Measurements from ENCODE around the gene TFR2.

The TFR2 gene

GRCh38 chr7:100571829-100572116 is 69.6 kb downstream of the TFR2 start:
- Histone ChIP-seq H3K36me3 (ENCODE audit: insufficient read depth, low read length) (peaks cover 36% of the 10 kb centered on the region), H3K9me2 (ENCODE audit: low read depth, low read length) (no peaks in the 10 kb centered on the region), H3K4me2 (ENCODE audit: low read length) (no peak overlapping the region), H2AFZ (ENCODE audit: low read length) (no peak overlapping the region), H3F3A (ENCODE audit: insufficient read depth, low read length) (no peaks in the 10 kb centered on the region), H3K27ac (ENCODE audit: low read depth, low read length, poor library complexity, severe bottlenecking) (no peak overlapping the region), H3K9me3 (ENCODE audit: low read length) (no peaks in the 10 kb centered on the region), H3K27me3 (ENCODE audit: insufficient read depth, low read length) (0 out of 2 replicates have a peak, but pooled peaks cover 5% of the 10 kb centered on the region), H4K20me1 (ENCODE audit: insufficient read depth, low read length) (no peaks in the 10 kb centered on the region), H3K4me3 (ENCODE audit: low read depth, low read length, poor library complexity, severe bottlenecking) (no peak overlapping the region), H3K4me1 (ENCODE audit: insufficient read depth, low read length, severe bottlenecking) (peaks cover 31% of the 10 kb centered on the region), H3K79me2 (ENCODE audit: insufficient read depth, low read length) (no peaks in the 10 kb centered on the region), H3K9ac (ENCODE audit: low read length) (no peak overlapping the region)
- TF ChIP-seq EZH2 (IDR thresholded peaks at IDR 0.05; ENCODE audit: borderline replicate concordance, low read length): no peak
- no peak for TF ChIP-seq CTCF (IDR thresholded peaks at IDR 0.05; ENCODE audit: low read length)

GRCh38 chr7:100570954-100571828 is 70.2 kb downstream of the TFR2 start:
- no peak overlapping the region for H3K4me3 ChIP-seq (ENCODE audit: low read depth, low read length, poor library complexity, severe bottlenecking)
- no peaks in the 10 kb centered on the region for H4K20me1 ChIP-seq (ENCODE audit: insufficient read depth, low read length)
- H3K27ac ChIP-seq (ENCODE audit: low read depth, low read length, poor library complexity, severe bottlenecking): no peak overlapping the region
- peaks cover 31% of the 10 kb centered on the region for H3K4me1 ChIP-seq (ENCODE audit: insufficient read depth, low read length, severe bottlenecking)
- H3K27me3 ChIP-seq (ENCODE audit: insufficient read depth, low read length): 0 out of 2 replicates have a peak, but pooled peaks cover 5% of the 10 kb centered on the region
- no peaks in the 10 kb centered on the region for H3K9me3 ChIP-seq (ENCODE audit: low read length)
- no peak overlapping the region for H3K4me2 ChIP-seq (ENCODE audit: low read length)
- H3K36me3 ChIP-seq (ENCODE audit: insufficient read depth, low read length): peaks cover 30% of the 10 kb centered on the region
- no peaks in the 10 kb centered on the region for H3K79me2 ChIP-seq (ENCODE audit: insufficient read depth, low read length)
- H3K9me2 ChIP-seq (ENCODE audit: low read depth, low read length): no peaks in the 10 kb centered on the region
- TF ChIP-seq CTCF (IDR thresholded peaks at IDR 0.05; ENCODE audit: low read length) (no peak), EZH2 (IDR thresholded peaks at IDR 0.05; ENCODE audit: borderline replicate concordance, low read length) (no peak)
- no peak overlapping the region for H3K9ac ChIP-seq (ENCODE audit: low read length)
- no peaks in the 10 kb centered on the region for H3F3A ChIP-seq (ENCODE audit: insufficient read depth, low read length)
- H2AFZ ChIP-seq (ENCODE audit: low read length): no peak overlapping the region

All from OCI-LY1 (cell line).